K562 (cell line): Measurements from ENCODE around the gene PDLIM5. TPM values are rescaled to one million over a fixed set of nuclear protein-coding genes. Genes with fewer than 3 reads are reported as not detected.

Experiments used
- ATAC-seq: fragments of 200-7000 bp; cut with Tn5 transposase; 3 replicates; pipeline ENCODE4 v1.9.1; 2020; ENCODE audit warnings: moderate library complexity
- BruUV-seq: library from RNA; stranded (reverse); fragments of 400-500 nt; replicated peaks from 2 replicates; lab custom pipeline; 2021; lab: Mats Ljungman, UMichigan
- CTCF ChIA-PET: fragments of 300-600 bp; formaldehyde crosslinking; extraction: SDS; loops from one replicate; lab custom pipeline; 2021; ENCODE audit warnings: low intra/inter-chr PET ratio; lab: Yijun Ruan, JAX
- POLR2A ChIA-PET: fragments of 300-600, 350-650 bp; sonication (Branson Sonifier 250); formaldehyde crosslinking; extraction: SDS; loops from one replicate; lab custom pipeline; 2021; ENCODE audit warnings: antibody characterized with exemption, inconsistent platforms; lab: Yijun Ruan, JAX
- DNase-seq, 4 experiments: peaks; one replicate each; pipeline versions ENCODE4 v3.0.0 to v3.0.0-alpha.2; 2011 to 2018; ENCODE audit warnings: low spot score in 3 of 4, mixed read lengths in 3 of 4; ENCODE audit errors: extremely low read depth in 1 of 4
- FAIRE-seq: peaks from 2 replicates; lab custom pipeline; 2011; peaks lifted over from hg19 to GRCh38; lab: Jason Lieb, UNC
- H2AFZ ChIP-seq: 2 replicates; pipeline ENCODE4 v1.6.0; 2011; ENCODE audit warnings: low read depth, low read length, control low read depth, inconsistent platforms
- H3K27ac ChIP-seq: fragments of 200-600 bp; 3 replicates; pipeline ENCODE4 v1.8.0; 2011; ENCODE audit warnings: low read depth, mild to moderate bottlenecking, control low read depth, inconsistent platforms, low read length, moderate library complexity, mixed read lengths; ENCODE audit errors: extremely low read depth
- H3K27me3 ChIP-seq, 2 experiments: fragments of 300-600 bp in 1 of 2; 2 replicates in 1 of 2; 3 replicates in 1 of 2; pipeline versions ENCODE4 v1.6.0 to v1.8.0; 2011; ENCODE audit warnings: inconsistent platforms in 2 of 2, low read length in 2 of 2, mild to moderate bottlenecking in 1 of 2, mixed read lengths in 1 of 2, moderate library complexity in 1 of 2; ENCODE audit not compliant: control insufficient read depth in 2 of 2, insufficient read depth in 2 of 2
- H3K36me3 ChIP-seq: fragments of 300-600 bp; 3 replicates; pipeline ENCODE4 v1.8.0; 2011; ENCODE audit warnings: mild to moderate bottlenecking, low read length, inconsistent platforms; ENCODE audit not compliant: control insufficient read depth, insufficient read depth
- H3K4me1 ChIP-seq, 2 experiments: fragments of 200-600 bp in 1 of 2; replicated peaks in 1 of 2; 2 replicates in 1 of 2; 3 replicates in 1 of 2; pipeline versions ENCODE4 v1.5.1 to v1.8.0; 2011; ENCODE audit warnings: inconsistent platforms in 2 of 2, low read length in 2 of 2, mild to moderate bottlenecking in 1 of 2, mixed read lengths in 1 of 2, moderate library complexity in 1 of 2; ENCODE audit not compliant: control insufficient read depth in 2 of 2, insufficient read depth in 2 of 2
- H3K4me2 ChIP-seq: 2 replicates; pipeline ENCODE4 v1.6.1; 2011; ENCODE audit warnings: low read length, control low read depth, inconsistent platforms, mixed read lengths; ENCODE audit not compliant: insufficient read depth
- H3K4me3 ChIP-seq: fragments of 200-600 bp; sonication (generic), shearing (Covaris generic); 2 replicates; pipeline ENCODE4 v1.5.1; 2016; ENCODE audit warnings: control low read depth, inconsistent platforms
- H3K79me2 ChIP-seq: fragments of 200-600 bp; 3 replicates; pipeline ENCODE4 v1.8.0; 2011; ENCODE audit warnings: low read length, inconsistent platforms; ENCODE audit not compliant: control insufficient read depth, insufficient read depth
- H3K9ac ChIP-seq, 2 experiments: 2 replicates each; pipeline versions ENCODE4 v1.6.0 to v1.6.1; 2011; ENCODE audit warnings: low read depth in 2 of 2, low read length in 2 of 2, control low read depth in 1 of 2, inconsistent platforms in 1 of 2, mild to moderate bottlenecking in 1 of 2, mixed read lengths in 1 of 2; ENCODE audit not compliant: insufficient read depth in 1 of 2
- H3K9me1 ChIP-seq: one replicate; pipeline ENCODE4 v1.6.0; 2011; ENCODE audit warnings: inconsistent platforms, mild to moderate bottlenecking, low read length, moderate library complexity; ENCODE audit not compliant: control insufficient read depth, insufficient read depth
- H3K9me3 ChIP-seq: replicated peaks from 2 replicates; pipeline ENCODE4 v1.5.1; 2011; ENCODE audit warnings: low read depth, low read length, inconsistent platforms; ENCODE audit not compliant: control insufficient read depth, insufficient read depth
- H4K20me1 ChIP-seq: replicated peaks from 2 replicates; pipeline ENCODE4 v1.6.1; 2011; ENCODE audit warnings: low read length, inconsistent platforms, mixed read lengths; ENCODE audit not compliant: control insufficient read depth, insufficient read depth
- ATF1 ChIP-seq, 2 experiments: fragments of 450-650 bp in 1 of 2; IDR thresholded peaks; 2 replicates each; pipeline ENCODE4 v1.6.1; 2016; ENCODE audit warnings: missing compliant biosample characterization in 1 of 2, missing genetic modification characterization in 1 of 2
- BHLHE40 ChIP-seq: IDR thresholded peaks from 2 replicates; pipeline ENCODE4 v1.6.1; 2011; ENCODE audit warnings: low read length, improper control_type of control experiment
- CREB1 ChIP-seq, 2 experiments: sonication (generic) in 1 of 2; formaldehyde crosslinking in 1 of 2; IDR thresholded peaks; 2 replicates each; pipeline versions ENCODE4 v1.6.1 to v1.8.0; 2012 to 2022; ENCODE audit warnings: inconsistent platforms in 1 of 2, mild to moderate bottlenecking in 1 of 2, missing genetic modification reagents in 1 of 2, moderate library complexity in 1 of 2
- E2F6 ChIP-seq, 2 experiments: IDR thresholded peaks; 2 replicates each; pipeline ENCODE4 v1.6.1; 2011; ENCODE audit warnings: borderline replicate concordance in 1 of 2, control low read depth in 1 of 2, low read depth in 1 of 2, low read length in 1 of 2, mild to moderate bottlenecking in 1 of 2, mixed read lengths in 1 of 2, moderate library complexity in 1 of 2; ENCODE audit not compliant: insufficient read depth in 1 of 2, insufficient read length in 1 of 2, poor library complexity in 1 of 2, severe bottlenecking in 1 of 2; ENCODE audit errors: extremely low read depth in 1 of 2
- EHMT2 ChIP-seq: fragments of 450-650 bp; IDR thresholded peaks from 2 replicates; pipeline ENCODE4 v1.6.1; 2018; ENCODE audit warnings: antibody characterized with exemption
- ELF2 ChIP-seq: fragments of 250-450 bp; sonication (Bioruptor Pico); IDR thresholded peaks from 2 replicates; pipeline ENCODE4 v1.5.0; 2021; ENCODE audit warnings: mild to moderate bottlenecking
- EP300 ChIP-seq: IDR thresholded peaks from 2 replicates; pipeline ENCODE4 v1.6.1; 2012; ENCODE audit warnings: low read length, improper control_type of control experiment
- GABPA ChIP-seq: fragments of 200-800 bp; sonication (Bioruptor generic); conservative IDR thresholded peaks from 2 replicates; pipeline ENCODE4 v1.6.1; 2016; ENCODE audit warnings: low read depth, missing genetic modification characterization, missing compliant biosample characterization
- GMEB1 ChIP-seq: fragments of 250-450 bp; sonication (Bioruptor Pico); IDR thresholded peaks from 2 replicates; pipeline ENCODE4 v1.4.0; 2020; ENCODE audit warnings: mild to moderate bottlenecking
- MAFF ChIP-seq: IDR thresholded peaks from 2 replicates; pipeline ENCODE4 v1.6.1; 2012; ENCODE audit warnings: low read length, improper control_type of control experiment
- PPARD ChIP-seq: fragments of 250-450 bp; sonication (Bioruptor Pico); IDR thresholded peaks from 2 replicates; pipeline ENCODE4 v1.8.0; 2022; ENCODE audit warnings: inconsistent platforms, mild to moderate bottlenecking, moderate library complexity
- SNRNP70 ChIP-seq: fragments of 200-400 bp; formaldehyde crosslinking; optimal IDR thresholded peaks from 2 replicates; pipeline ENCODE3; 2017; ENCODE audit warnings: low read depth, low read length
- TCF3 ChIP-seq: sonication (generic); formaldehyde crosslinking; IDR thresholded peaks from 2 replicates; pipeline ENCODE4 v1.4.0; 2020; ENCODE audit warnings: mild to moderate bottlenecking, missing genetic modification reagents
- ZBTB17 ChIP-seq: fragments of 450-650 bp; formaldehyde crosslinking; IDR thresholded peaks from 2 replicates; pipeline ENCODE4 v1.4.0; 2020; ENCODE audit warnings: mild to moderate bottlenecking
- ZNF12 ChIP-seq: sonication (generic); formaldehyde crosslinking; IDR thresholded peaks from 2 replicates; pipeline ENCODE4 v1.4.0; 2020; ENCODE audit warnings: mild to moderate bottlenecking, missing genetic modification reagents
- ZNF41 ChIP-seq: fragments of 250-450 bp; sonication (Bioruptor Pico); conservative IDR thresholded peaks from 2 replicates; pipeline ENCODE4 v1.4.0; 2020; ENCODE audit warnings: mild to moderate bottlenecking
- ZNF589 ChIP-seq: fragments of 200-800 bp; sonication (Bioruptor generic); IDR thresholded peaks from 2 replicates; pipeline ENCODE4 v1.6.1; 2016; ENCODE audit warnings: low read depth, missing genetic modification characterization, missing compliant biosample characterization
- WGBS: fragments of 100-300 bp; shearing (Covaris generic); methylation state at CpG from one replicate; pipeline ENCODE4 v1.1.6; 2016; ENCODE audit warnings: low coverage, mixed read lengths; ENCODE audit not compliant: insufficient coverage; ENCODE audit errors: missing lambda C conversion rate; 5-methylcytosine and 5-hydroxymethylcytosine counted together
- in situ Hi-C: fragments of 300-500 bp; cut with MboI; formaldehyde crosslinking; loops from 4 replicates; pipeline ENCODE4 v1.15.0; 2018; ENCODE audit warnings: inconsistent platforms, mixed read lengths
- intact Hi-C: fragments of 100-400 bp; cut with micrococcal nuclease; formaldehyde crosslinking; loops from 2 replicates; pipeline ENCODE4 v1.14.2; 2022
- polyA plus RNA-seq, 8 experiments: library from polyadenylated mRNA; depleted of rRNA in 4 of 8; stranded (reverse) in 5 of 8; unstranded in 3 of 8; fragments of >200 nt; fragmentation: Nextera tagmentation in 2 of 8; fragmentation: Illumina TruSeq in 1 of 8; extraction: Ambion mirVana in 2 of 8; extraction: Trizol in 1 of 8; gene quantifications; 2 replicates each; pipeline versions ENCODE4 v1.2.1 to v1.2.3, GENCODE V29; 2011 to 2014; ENCODE audit warnings: inconsistent platforms in 1 of 8, missing spikeins in 1 of 8
- total RNA-seq, 7 experiments: library from RNA; depleted of rRNA in 6 of 7; stranded (reverse); fragments of >200 nt in 6 of 7; fragmentation: Illumina TruSeq in 2 of 7; extraction: Trizol in 2 of 7; gene quantifications; 2 replicates each; pipeline versions ENCODE4 v1.2.1 to v1.2.3, GENCODE V29; 2011 to 2021; ENCODE audit warnings: low replicate concordance in 1 of 7
- TF ChIP-seq, protein P1 (sequence below): fragments of 450-650 bp; IDR thresholded peaks from 2 replicates; pipeline ENCODE4 v1.6.1; 2016

Gene PDLIM5
- total and polyA plus RNA-seq, 9 of the 15 experiments (the other 6 are each of a cell fraction or from before 2014, with no cell fraction given), result 36.9 to 127 (median 62.5) TPM

DNA sequence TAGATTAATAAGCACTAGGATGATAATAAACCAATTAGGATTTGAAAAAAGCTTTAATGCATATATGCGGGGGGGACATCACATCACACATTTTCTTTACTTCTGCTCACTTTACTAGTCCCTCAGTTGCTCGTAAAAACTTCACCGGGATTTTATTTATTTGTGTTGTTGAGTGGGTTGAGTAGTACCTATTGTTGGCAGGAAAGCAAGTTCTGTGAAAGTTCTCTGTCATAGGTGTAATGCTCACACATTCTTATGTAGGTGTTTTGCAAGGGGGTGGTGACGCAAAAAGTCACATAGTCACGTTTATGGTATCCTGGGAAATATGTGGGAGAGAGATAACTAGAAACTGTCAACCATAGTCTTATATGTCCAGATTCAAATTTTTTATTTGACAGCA is 65.3 kb downstream of the PDLIM5 start:
- Histone ChIP-seq H3K4me3 (no peak overlapping the region), H3K9me3 (no peaks in the 10 kb centered on the region), H3K4me2 (no peak overlapping the region), H4K20me1 (no peaks in the 10 kb centered on the region), H3K27me3 (no peaks in the 10 kb centered on the region), H3K9me1 (no peaks in the 10 kb centered on the region), H3K36me3 (no peaks in the 10 kb centered on the region), H3K27ac (no peak overlapping the region), H3K4me1 (peaks cover 5 to 32% of the 10 kb centered on the region in 2 experiments; a peak in 4 of 5 replicates), H3K79me2 (peaks cover 79% of the 10 kb centered on the region), H3K9ac (no peak overlapping the region), H2AFZ (no peak overlapping the region)
- intact Hi-C loops (no loop called here), in situ Hi-C loops (no loop called here)
- ATAC-seq, result peak; percentile 54
- ChIA-PET POLR2A (interaction anchor here (1.2 kb wide), 1 partner anchor 11 kb away, joined by 3 read pairs; no protein-coding TSS in a partner anchor), CTCF (no interaction called here)
- peak in 2 of 4 experiments; percentile 37 to 51 for DNase-seq
- no TSS peak for BruUV-seq
- no peak for FAIRE-seq
- 48% methylated on average over 5 of the region's 5 CpGs for WGBS
- TF ChIP-seq ZNF41 (CRISPR knock-in tag), result no peak
- TF ChIP-seq GMEB1 (CRISPR knock-in tag), result no peak
- no peak for TF ChIP-seq ZNF589
- TF ChIP-seq ATF1 (CRISPR knock-in tag; IDR thresholded peaks at IDR 0.05), result no peak
- TF ChIP-seq ATF1 (tag; IDR thresholded peaks at IDR 0.05), result 0 out of 2 replicates have a peak, but pooled peaks have one; percentile 19
- TF ChIP-seq ZBTB17, result no peak
- peak; percentile 40; the same call in 1 of the 2 replicates for TF ChIP-seq EP300
- TF ChIP-seq ZNF12 (CRISPR knock-in tag), result no peak
- no peak for TF ChIP-seq PPARD (CRISPR knock-in tag)
- TF ChIP-seq, protein P1, sequence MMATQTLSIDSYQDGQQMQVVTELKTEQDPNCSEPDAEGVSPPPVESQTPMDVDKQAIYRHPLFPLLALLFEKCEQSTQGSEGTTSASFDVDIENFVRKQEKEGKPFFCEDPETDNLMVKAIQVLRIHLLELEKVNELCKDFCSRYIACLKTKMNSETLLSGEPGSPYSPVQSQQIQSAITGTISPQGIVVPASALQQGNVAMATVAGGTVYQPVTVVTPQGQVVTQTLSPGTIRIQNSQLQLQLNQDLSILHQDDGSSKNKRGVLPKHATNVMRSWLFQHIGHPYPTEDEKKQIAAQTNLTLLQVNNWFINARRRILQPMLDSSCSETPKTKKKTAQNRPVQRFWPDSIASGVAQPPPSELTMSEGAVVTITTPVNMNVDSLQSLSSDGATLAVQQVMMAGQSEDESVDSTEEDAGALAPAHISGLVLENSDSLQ, result no peak
- TF ChIP-seq TCF3, result peak; percentile 26; the same call in 1 of the 2 replicates
- TF ChIP-seq MAFF, result 0 out of 2 replicates have a peak, but pooled peaks have one; percentile 1
- TF ChIP-seq ELF2, result no peak
- TF ChIP-seq CREB1 (IDR thresholded peaks at IDR 0.05), result peak; percentile 92
- peak; percentile 52; the same call in 1 of the 2 replicates for TF ChIP-seq CREB1 (CRISPR knock-in tag; IDR thresholded peaks at IDR 0.05)
- TF ChIP-seq E2F6 (IDR thresholded peaks at IDR 0.05; ENCODE audit: borderline replicate concordance in 1 of 2, extremely low read depth in 1 of 2, insufficient read depth in 1 of 2, insufficient read length in 1 of 2, low read depth in 1 of 2, low read length in 1 of 2, poor library complexity in 1 of 2, severe bottlenecking in 1 of 2), result no peak
- no peak for TF ChIP-seq EHMT2
- TF ChIP-seq BHLHE40, result peak; percentile 80
- no peak for TF ChIP-seq GABPA
- no peak for TF ChIP-seq SNRNP70
